Neural progenitor cell (in vitro differentiated cells): ENCODE measurements around the gene HS3ST2.

ENCODE experiments used
- CTCF ChIP-seq: fragments of 200-600 bp; sonication (generic); IDR thresholded peaks from 2 replicates; pipeline ENCODE4 v1.5.1; 2017; ENCODE audit warnings: antibody characterized with exemption, mild to moderate bottlenecking
- EZH2phosphoT487 ChIP-seq: fragments of 200-600 bp; sonication (generic); IDR thresholded peaks from 2 replicates; pipeline ENCODE4 v1.6.1; 2017; ENCODE audit warnings: antibody characterized with exemption

GRCh38 chr16:22868593-22869224 lies 54.7 kb downstream of the HS3ST2 start:
- TF ChIP-seq CTCF = no peak
- TF ChIP-seq EZH2phosphoT487 = no peak
